CD4-positive, CD25-positive, alpha-beta regulatory T cell (primary cell): ENCODE data around the gene AASDHPPT. TPM values are rescaled to one million over a fixed set of nuclear protein-coding genes. Genes with fewer than 3 reads are reported as not detected.

ENCODE experiments used
- ATAC-seq, 2 donors: fragments of 150-1000 bp; cut with Tn5 transposase; one replicate each; pipeline ENCODE4 v1.10.0; 2021; ENCODE audit warnings: low read depth in 2 of 2, moderate number of reproducible peaks in 2 of 2, moderate library complexity in 1 of 2
- DNase-seq, 3 donors: peaks; one replicate each; pipeline versions ENCODE4 v3.0.0 to v3.0.0-alpha.2; 2012 to 2022; ENCODE audit warnings: mixed read lengths in 1 of 3
- H3K27ac ChIP-seq: one replicate; pipeline ENCODE4 v1.7.0; 2013; ENCODE audit warnings: mild to moderate bottlenecking, low read length; ENCODE audit not compliant: insufficient read depth, poor library complexity, severe bottlenecking
- H3K27me3 ChIP-seq: one replicate; pipeline ENCODE4 v1.7.0; 2013; ENCODE audit warnings: low read length; ENCODE audit not compliant: control insufficient read depth, insufficient read depth
- H3K36me3 ChIP-seq: one replicate; pipeline ENCODE4 v1.7.0; 2013; ENCODE audit warnings: mild to moderate bottlenecking, low read length, moderate library complexity; ENCODE audit not compliant: control insufficient read depth, insufficient read depth
- H3K4me1 ChIP-seq: 2 replicates; pipeline ENCODE4 v1.7.0; 2013; ENCODE audit warnings: mild to moderate bottlenecking, low read length; ENCODE audit not compliant: insufficient read depth, control insufficient read depth, poor library complexity, severe bottlenecking
- H3K4me3 ChIP-seq: one replicate; pipeline ENCODE4 v1.7.0; 2013; ENCODE audit warnings: low read depth, mild to moderate bottlenecking, low read length, moderate library complexity
- H3K9me3 ChIP-seq, 2 experiments: 1 replicate in 1 of 2; 2 replicates in 1 of 2; pipeline ENCODE4 v1.7.0; 2013; ENCODE audit warnings: low read length in 2 of 2, mild to moderate bottlenecking in 1 of 2, moderate library complexity in 1 of 2; ENCODE audit not compliant: control insufficient read depth in 2 of 2
- H3K27ac Mint-ChIP-seq, 3 donors: one replicate each; pipeline ENCODE4 v1.8.0; 2020 to 2022; ENCODE audit warnings: mild to moderate bottlenecking in 3 of 3, mixed read lengths in 3 of 3, moderate library complexity in 2 of 3
- H3K27me3 Mint-ChIP-seq: one replicate; pipeline ENCODE4 v1.8.0; 2022; ENCODE audit warnings: mild to moderate bottlenecking, mixed read lengths
- H3K36me3 Mint-ChIP-seq: one replicate; pipeline ENCODE4 v1.8.0; 2020; ENCODE audit warnings: mixed read lengths
- H3K4me1 Mint-ChIP-seq, 4 donors: one replicate each; pipeline ENCODE4 v1.8.0; 2020 to 2022; ENCODE audit warnings: mixed read lengths in 4 of 4, mild to moderate bottlenecking in 1 of 4
- H3K4me3 Mint-ChIP-seq, 4 donors: one replicate each; pipeline ENCODE4 v1.8.0; 2020 to 2022; ENCODE audit warnings: mild to moderate bottlenecking in 4 of 4, mixed read lengths in 4 of 4, moderate library complexity in 3 of 4
- H3K9me3 Mint-ChIP-seq, 7 donors: one replicate each; pipeline ENCODE4 v1.8.0; 2020 to 2022; ENCODE audit warnings: mixed read lengths in 7 of 7, mild to moderate bottlenecking in 3 of 7, moderate library complexity in 2 of 7
- polyA plus RNA-seq, 4 donors: library from polyadenylated mRNA; unstranded; fragments of 300-500 nt; fragmentation: Illumina TruSeq; gene quantifications; one replicate each; pipeline ENCODE4 v1.2.3, GENCODE V29; 2021
- total RNA-seq: library from RNA; stranded (reverse); gene quantifications from one replicate; pipeline ENCODE4 v1.2.3, GENCODE V29; 2022

Gene AASDHPPT
- total and polyA plus RNA-seq, 5 donors from 2014 or later = 21.8 to 54.2 (median 48.8) TPM

DNA sequence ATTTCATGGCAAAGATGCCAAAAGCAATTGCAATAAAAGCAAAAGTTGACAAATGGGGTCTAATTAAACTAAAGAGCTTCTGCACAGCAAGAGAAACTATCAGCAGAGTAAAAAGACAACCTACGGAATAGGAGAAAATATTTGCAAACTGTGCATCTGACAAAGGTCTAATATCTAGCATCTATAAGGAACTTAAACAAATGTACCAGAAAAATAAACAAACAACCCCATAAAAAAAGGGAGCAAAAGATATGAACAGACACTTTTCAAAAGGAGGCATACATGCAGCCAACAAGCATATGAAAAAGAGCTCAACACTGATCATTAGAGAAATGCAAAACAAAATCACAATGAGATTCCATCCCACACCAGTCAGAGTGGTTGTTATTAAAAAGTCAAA lies 60.3 kb downstream of the AASDHPPT start:
- Mint-ChIP-seq H3K9me3 (peaks cover 0 to 4% (median 0%) of the 10 kb centered on the region in 7 donors), H3K27ac (no peak overlapping the region), H3K4me1 (no peaks in the 10 kb centered on the region), H3K36me3 (no peaks in the 10 kb centered on the region), H3K27me3 (no peaks in the 10 kb centered on the region), H3K4me3 (no peak overlapping the region)
- H3K4me1 ChIP-seq = no peaks in the 10 kb centered on the region
- no peaks in the 10 kb centered on the region for H3K36me3 ChIP-seq
- no peak for ATAC-seq
- no peak for DNase-seq
- H3K9me3 ChIP-seq = no peaks in the 10 kb centered on the region
- no peak overlapping the region for H3K4me3 ChIP-seq
- H3K27ac ChIP-seq = no peak overlapping the region
- peaks cover 3% of the 10 kb centered on the region for H3K27me3 ChIP-seq

Other genes starting within 250 kb of the AASDHPPT start
- gene MSANTD4, start 55.4 kb upstream of the AASDHPPT start, total RNA-seq = 8.3 TPM
- gene MSANTD4, start 55.4 kb upstream of the AASDHPPT start, polyA plus RNA-seq = 1 to 10 TPM; 4.0 to 8.1 (median 4.8) TPM
- gene KBTBD3, start 315 bp upstream of the AASDHPPT start, total RNA-seq = 9.0 TPM
- gene KBTBD3, start 315 bp upstream of the AASDHPPT start, polyA plus RNA-seq = 10 to 100 TPM in 1 of 4 donors, 1 to 10 TPM in 3; 7.8 to 12.5 (median 9.5) TPM